Islet of Langerhans (tissue), 1 donor: ENCODE measurements around the gene RNU7-1.
A peak's percentile ranks its signal among the peaks of the same experiment; 100 is the strongest.

Experiments
- FAIRE-seq: peaks from one replicate; lab custom pipeline; 2011; peaks lifted over from hg19 to GRCh38; lab: Jason Lieb, UNC

RNU7-1 gene

DNA sequence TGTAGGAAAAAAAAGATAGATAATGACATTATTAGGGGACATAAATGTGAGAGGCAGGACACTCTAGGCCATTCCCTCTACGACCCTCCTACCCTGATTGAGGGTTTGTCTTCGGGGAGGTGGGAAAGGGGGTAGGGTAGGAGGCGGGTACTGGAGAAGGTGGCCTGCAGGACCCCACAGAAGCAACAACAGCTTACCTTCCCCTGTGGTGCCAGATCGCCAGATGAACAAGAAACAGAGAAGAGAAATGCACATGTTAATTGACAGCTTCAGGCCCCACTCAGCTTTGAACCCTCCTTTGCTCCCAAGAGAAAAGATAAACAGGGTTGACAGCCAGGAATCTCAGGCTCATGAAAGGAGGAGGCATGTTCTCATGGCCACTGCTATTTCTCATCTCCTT lies 22.1 kb downstream of the RNU7-1 start:
- no peak for FAIRE-seq

GRCh38 chr12:6966351-6966750 lies 22.7 kb downstream of the RNU7-1 start:
- no peak for FAIRE-seq

- no peak for FAIRE-seq
These were observed 24.1 kb downstream of the RNU7-1 start for GRCh38 chr12:6967651-6968100.

DNA sequence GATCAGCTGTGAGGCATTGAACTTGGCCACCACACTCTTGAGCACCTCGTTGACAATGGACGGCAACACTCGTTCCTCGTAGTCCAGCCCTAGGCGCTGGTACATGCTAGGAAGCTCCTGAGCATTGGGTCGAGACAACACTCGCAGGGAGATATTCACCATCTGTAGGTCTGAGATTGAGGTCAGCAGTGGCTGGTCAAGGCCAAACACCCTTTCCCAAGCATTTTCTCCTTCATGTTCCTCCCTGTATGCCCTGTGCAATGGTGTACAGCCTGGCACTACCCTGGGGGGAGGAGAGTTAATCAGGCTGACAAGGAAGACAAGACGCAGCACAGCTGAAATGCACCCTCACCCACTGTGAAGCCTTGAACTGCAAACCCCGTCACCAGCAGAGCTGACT lies 24.8 kb downstream of the RNU7-1 start:
- FAIRE-seq: no peak

DNA sequence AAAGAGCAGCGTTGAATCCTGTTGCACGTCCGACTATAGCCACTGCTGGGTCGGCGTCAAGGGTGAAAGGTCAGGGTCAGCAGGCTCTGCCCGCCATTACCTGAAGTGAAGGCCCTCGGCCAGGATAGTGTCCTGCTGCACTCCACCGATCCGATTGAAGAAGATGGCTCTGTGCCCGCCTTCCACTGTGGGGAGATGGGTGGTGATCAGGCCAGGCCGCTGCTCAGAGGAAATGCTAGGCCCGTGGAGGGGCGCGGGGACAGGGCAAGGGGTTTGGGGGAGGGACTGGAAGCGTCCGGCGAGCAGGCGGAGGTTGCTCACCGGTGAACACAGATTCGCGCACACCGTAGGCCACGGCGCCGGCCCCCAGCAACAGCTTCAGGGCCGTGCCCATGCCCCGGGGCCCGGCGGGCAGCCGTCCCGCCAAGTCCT lies 26.5 kb downstream of the RNU7-1 start:
- no peak for FAIRE-seq

GRCh38 chr12:6974180-6974579 lies 30.6 kb downstream of the RNU7-1 start:
- no peak for FAIRE-seq

DNA sequence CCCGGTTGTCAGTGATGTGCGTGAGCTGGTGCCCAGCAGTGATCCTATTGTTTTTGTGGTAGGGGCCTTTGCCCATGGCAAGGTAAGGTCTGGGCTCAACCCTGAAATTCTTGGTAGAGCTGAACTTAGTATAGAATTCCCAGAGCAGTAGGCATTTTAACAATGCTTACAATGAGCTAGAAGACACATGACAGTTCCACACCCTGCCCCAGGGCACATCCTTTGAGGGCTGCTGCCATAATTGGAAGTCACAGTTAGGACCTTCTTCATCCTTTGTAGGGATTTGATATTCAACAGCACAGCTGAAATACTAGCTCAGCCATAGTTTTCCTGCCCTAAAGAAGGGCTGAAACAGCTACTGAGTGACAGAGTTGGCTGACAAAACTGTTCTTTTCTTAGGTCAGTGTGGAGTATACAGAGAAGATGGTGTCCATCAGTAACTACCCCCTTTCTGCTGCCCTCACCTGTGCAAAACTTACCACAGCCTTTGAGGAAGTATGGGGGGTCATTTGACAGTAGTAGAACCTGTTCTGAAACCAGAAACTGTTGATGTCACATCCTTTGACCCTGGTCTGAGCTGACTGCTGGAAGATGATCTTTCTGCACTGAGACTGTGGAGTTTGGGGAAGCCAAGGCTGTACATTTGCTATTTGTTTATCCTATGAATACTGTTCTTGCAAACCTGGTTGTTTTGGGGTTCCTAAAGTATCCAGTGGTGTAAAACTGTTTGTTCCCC lies 31.8 kb downstream of the RNU7-1 start:
- FAIRE-seq: no peak

DNA sequence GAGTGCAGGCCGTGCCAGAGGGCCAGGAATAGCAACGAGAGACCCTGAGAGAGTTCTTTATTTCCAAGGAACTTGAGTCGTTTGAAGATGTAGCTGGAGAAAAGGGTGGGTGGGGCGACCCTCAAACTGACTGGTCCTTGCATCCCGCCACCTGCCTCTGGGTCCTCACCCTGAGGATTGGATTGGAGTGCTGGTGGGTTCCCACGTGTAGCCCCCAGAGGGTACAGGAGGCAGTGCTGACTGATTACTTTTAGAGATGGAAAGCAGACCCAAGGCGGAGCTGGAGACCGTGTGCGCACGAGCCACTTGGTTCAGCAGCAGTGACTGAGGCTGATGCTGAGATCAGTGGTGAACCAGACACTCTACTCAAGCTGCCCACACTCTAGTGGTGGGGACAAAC lies 34.0 kb downstream of the RNU7-1 start:
- no peak for FAIRE-seq

GRCh38 chr12:6978188-6978587 lies 34.6 kb downstream of the RNU7-1 start:
- FAIRE-seq: no peak

GRCh38 chr12:6978611-6979011 lies 35.0 kb downstream of the RNU7-1 start:
- no peak for FAIRE-seq

DNA sequence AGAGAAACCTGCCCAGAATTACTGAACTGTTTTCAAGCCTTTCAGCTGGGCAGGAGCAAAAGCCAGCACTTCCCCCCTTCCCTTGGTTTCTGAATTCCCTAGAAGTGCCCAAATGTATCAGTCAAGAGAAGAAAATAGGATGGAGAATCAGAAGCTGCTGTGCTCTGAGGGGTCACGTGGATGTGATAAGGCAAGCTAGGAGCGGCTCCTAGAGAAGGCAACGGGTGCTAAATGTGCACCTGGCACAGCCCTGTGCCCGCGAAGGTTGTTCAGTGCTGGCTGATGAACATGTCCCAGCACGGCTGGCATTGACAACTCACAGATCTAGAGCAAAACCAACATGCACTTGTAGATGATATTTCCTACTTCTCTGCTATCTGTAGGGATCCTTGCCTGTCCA lies 35.4 kb downstream of the RNU7-1 start:
- FAIRE-seq: no peak

DNA sequence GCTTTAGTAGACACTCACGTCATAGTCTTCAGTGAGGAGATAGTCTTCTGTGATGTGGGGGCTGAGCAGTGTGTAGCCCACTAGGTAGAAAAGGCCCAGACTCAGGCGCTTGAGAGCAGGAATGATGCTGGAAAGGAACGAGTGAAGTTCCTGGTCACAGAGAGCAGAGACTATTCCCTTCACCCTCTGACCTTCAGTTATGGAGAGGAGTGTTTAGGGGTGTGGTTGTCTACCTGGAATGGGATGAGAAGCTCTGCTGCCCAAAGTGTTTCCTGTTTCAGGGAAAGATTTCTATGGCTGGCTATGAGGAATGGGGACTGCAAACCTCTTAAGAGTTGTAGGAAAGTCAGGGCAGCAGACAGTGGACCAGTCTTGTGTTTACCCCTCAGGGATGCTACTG lies 35.8 kb downstream of the RNU7-1 start:
- FAIRE-seq: no peak

DNA sequence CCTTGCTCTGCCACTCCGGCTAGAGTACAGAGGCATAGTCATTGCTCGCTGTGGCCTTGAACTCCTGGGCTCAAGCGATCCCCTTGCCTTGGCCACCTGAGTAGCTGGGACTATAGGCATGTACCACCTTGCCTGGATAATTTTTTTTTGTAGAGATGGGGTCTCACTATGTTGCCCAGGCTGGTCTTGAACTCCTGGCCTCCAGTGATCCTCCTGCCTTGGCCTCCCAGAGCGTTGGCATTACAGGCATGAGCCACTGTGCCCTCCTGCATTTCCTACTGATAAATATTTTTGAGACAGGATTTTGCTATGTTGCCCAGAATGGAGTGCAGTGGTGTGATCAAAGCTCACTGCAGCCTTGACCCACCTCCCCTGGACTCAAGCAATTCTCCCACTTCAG lies 36.5 kb downstream of the RNU7-1 start:
- FAIRE-seq: no peak

DNA sequence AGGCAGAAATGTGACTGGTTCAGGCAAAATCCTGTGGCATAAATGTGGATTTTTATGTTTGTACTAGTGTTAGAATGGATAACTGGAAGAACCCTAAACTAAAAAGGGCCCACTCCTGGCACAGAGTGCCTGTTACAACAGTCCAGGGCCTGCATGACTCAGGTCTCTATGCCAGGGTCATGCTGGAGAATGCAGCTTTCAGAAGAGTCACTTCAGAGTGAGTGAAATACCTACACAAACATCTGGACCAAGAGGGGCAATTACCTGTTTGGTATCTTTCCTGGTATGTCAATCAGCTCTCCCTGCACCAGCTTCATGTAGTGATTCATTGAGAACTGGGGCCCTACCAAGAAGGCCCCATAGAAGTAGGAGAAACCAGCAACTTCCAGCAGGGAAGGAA lies 37.1 kb downstream of the RNU7-1 start:
- FAIRE-seq: no peak

DNA sequence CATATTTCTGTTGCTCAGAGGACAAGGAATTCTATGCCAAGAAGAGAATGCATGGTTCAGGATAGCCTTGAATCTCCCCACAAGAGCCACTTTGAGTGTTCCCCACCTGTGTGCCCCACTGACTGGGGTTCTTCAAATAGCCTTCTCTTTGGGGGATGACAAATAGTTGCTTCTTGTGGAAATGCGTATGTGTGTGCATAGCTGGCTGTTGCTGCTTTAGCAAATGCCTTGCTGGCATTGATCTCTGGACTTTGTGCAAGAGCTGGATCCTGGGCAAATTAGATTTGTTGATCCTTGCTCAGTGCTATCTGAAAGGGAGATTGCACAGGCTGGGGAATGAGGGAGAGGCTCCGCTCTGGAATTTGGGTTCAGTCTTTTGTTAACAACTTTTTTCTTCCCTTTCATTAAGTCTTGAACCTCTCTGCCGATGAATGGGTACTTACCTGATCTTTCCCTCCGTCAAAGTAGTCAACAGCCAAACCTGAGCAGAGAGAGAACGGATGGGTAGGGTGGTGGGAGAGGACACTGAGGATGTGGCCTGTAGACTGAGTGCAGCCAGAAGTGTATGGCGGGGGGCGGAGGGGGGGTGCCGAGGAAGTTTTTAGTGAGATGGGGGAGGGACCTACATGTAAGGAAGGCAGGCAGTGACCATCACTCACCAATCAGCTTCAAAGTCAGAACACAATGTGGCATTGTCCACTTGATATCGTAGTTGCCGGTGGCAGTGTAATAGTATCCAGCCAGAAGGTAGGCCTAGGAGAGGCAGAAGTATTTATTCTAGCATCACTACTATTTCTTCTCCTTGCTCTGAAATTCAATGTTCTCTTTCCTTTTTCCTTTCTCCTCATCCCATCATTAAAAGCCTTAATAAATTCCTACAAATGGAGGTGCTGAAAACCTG lies 37.8 kb downstream of the RNU7-1 start:
- no peak for FAIRE-seq

DNA sequence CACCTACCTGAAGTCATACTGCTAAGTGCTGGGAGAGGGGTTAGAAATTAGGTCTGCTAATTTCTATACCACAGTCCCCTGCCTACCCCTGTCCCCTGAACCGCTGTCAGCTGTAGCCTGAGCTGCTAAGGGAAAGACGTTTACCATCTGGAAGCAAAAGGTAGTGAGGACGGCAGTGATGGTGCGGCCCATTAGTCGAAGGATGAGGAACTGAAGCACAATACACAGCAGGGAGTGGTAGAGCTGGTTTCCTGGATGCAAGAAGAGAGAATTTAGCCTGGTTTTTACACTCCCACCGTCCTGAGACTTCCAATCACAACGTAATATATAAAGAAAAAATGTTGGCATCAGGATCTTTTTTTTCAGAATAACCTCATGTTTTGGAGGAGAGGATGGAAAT lies 38.9 kb downstream of the RNU7-1 start:
- no peak for FAIRE-seq

- FAIRE-seq: peak; percentile 90
These were observed 44.4 kb downstream of the RNU7-1 start for GRCh38 chr12:6987956-6988553.
